Endodermal cell (in vitro differentiated cells): ENCODE data around the gene ITGA8. TPM values are rescaled to one million over a fixed set of nuclear protein-coding genes. Genes with fewer than 3 reads are reported as not detected.

Experiments
- DNase-seq: peaks from one replicate; pipeline ENCODE4 v3.0.0-alpha.2; 2017
- H3K27ac ChIP-seq: 2 replicates; pipeline ENCODE4 v1.5.1; 2013; ENCODE audit warnings: mild to moderate bottlenecking, low read depth, low read length, moderate library complexity
- H3K27me3 ChIP-seq: 2 replicates; pipeline ENCODE4 v1.6.1; 2013; ENCODE audit warnings: mild to moderate bottlenecking, low read length, moderate library complexity; ENCODE audit not compliant: insufficient read depth, control insufficient read depth, poor library complexity, severe bottlenecking
- H3K36me3 ChIP-seq: 2 replicates; pipeline ENCODE4 v1.7.0; 2013; ENCODE audit warnings: mild to moderate bottlenecking, low read length, moderate library complexity; ENCODE audit not compliant: control insufficient read depth, insufficient read depth
- H3K4me1 ChIP-seq: one replicate; pipeline ENCODE4 v1.7.0; 2013; ENCODE audit warnings: low read length; ENCODE audit not compliant: control insufficient read depth, insufficient read depth
- H3K4me3 ChIP-seq: 2 replicates; pipeline ENCODE4 v1.5.1; 2013; ENCODE audit warnings: mild to moderate bottlenecking, low read length, moderate library complexity
- H3K9ac ChIP-seq: 2 replicates; pipeline ENCODE4 v1.6.1; 2013; ENCODE audit warnings: mild to moderate bottlenecking, low read length, moderate library complexity; ENCODE audit not compliant: poor library complexity, severe bottlenecking; ENCODE audit errors: extremely low read depth
- H3K9me3 ChIP-seq: 2 replicates; pipeline ENCODE4 v1.6.1; 2013; ENCODE audit warnings: mild to moderate bottlenecking, low read length, moderate library complexity; ENCODE audit not compliant: control insufficient read depth
- H3K27ac Mint-ChIP-seq: 2 replicates; pipeline ENCODE4 v1.8.0; 2020; ENCODE audit warnings: mixed read lengths
- H3K27me3 Mint-ChIP-seq: 2 replicates; pipeline ENCODE4 v1.8.0; 2021; ENCODE audit warnings: mild to moderate bottlenecking, mixed read lengths; ENCODE audit not compliant: insufficient read depth
- H3K36me3 Mint-ChIP-seq: 2 replicates; pipeline ENCODE4 v1.8.0; 2020; ENCODE audit warnings: low read depth, mixed read lengths
- H3K4me1 Mint-ChIP-seq: 2 replicates; pipeline ENCODE4 v1.8.0; 2020; ENCODE audit warnings: mixed read lengths
- H3K4me3 Mint-ChIP-seq: 2 replicates; pipeline ENCODE4 v1.8.0; 2020; ENCODE audit warnings: mild to moderate bottlenecking, moderate library complexity, mixed read lengths
- H3K9me3 Mint-ChIP-seq: 2 replicates; pipeline ENCODE4 v1.8.0; 2020; ENCODE audit warnings: mild to moderate bottlenecking, mixed read lengths
- WGBS, 2 experiments: methylation state at CpG; one replicate each; pipeline versions ENCODE4 v1.1.5 to v1.1.7; 2013; ENCODE audit warnings: missing lambda C conversion rate in 2 of 2, mixed read lengths in 1 of 2; ENCODE audit not compliant: insufficient coverage in 1 of 2, insufficient read length in 1 of 2; 5-methylcytosine and 5-hydroxymethylcytosine counted together
- total RNA-seq, 2 donors: library from RNA; stranded (reverse); fragmentation: NEBNext Ultra II Directional in 1 of 2; extraction: Animal tissue kit (Norgen Biotek cat#: 25700) in 1 of 2; gene quantifications; 2 replicates in 1 of 2; 3 replicates in 1 of 2; pipeline ENCODE4 v1.2.1, GENCODE V29; 2021
- TF ChIP-seq, protein P1 (sequence below): fragments of 200-600 bp; sonication (generic); conservative IDR thresholded peaks from 2 replicates; pipeline ENCODE4 v1.5.0; 2021; ENCODE audit warnings: antibody characterized with exemption, mild to moderate bottlenecking

Gene ITGA8
- total RNA-seq, 2 donors from 2014 or later = 0.24 to 0.40 TPM

- WGBS, 2 experiments = 78 to 96% methylated on average over 2 of the region's 2 CpGs
- Histone ChIP-seq H3K36me3 (no peaks in the 10 kb centered on the region), H3K27ac (no peak overlapping the region), H3K9me3 (no peaks in the 10 kb centered on the region), H3K4me1 (no peaks in the 10 kb centered on the region), H3K4me3 (no peak overlapping the region), H3K27me3 (no peaks in the 10 kb centered on the region), H3K9ac (no peak overlapping the region)
- TF ChIP-seq, protein P1, sequence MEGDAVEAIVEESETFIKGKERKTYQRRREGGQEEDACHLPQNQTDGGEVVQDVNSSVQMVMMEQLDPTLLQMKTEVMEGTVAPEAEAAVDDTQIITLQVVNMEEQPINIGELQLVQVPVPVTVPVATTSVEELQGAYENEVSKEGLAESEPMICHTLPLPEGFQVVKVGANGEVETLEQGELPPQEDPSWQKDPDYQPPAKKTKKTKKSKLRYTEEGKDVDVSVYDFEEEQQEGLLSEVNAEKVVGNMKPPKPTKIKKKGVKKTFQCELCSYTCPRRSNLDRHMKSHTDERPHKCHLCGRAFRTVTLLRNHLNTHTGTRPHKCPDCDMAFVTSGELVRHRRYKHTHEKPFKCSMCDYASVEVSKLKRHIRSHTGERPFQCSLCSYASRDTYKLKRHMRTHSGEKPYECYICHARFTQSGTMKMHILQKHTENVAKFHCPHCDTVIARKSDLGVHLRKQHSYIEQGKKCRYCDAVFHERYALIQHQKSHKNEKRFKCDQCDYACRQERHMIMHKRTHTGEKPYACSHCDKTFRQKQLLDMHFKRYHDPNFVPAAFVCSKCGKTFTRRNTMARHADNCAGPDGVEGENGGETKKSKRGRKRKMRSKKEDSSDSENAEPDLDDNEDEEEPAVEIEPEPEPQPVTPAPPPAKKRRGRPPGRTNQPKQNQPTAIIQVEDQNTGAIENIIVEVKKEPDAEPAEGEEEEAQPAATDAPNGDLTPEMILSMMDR = no peak
- Mint-ChIP-seq H3K4me3 (no peak overlapping the region), H3K9me3 (no peaks in the 10 kb centered on the region), H3K27ac (no peak overlapping the region), H3K4me1 (no peaks in the 10 kb centered on the region), H3K27me3 (peaks cover 8% of the 10 kb centered on the region), H3K36me3 (no peaks in the 10 kb centered on the region)
- no peak for DNase-seq
These were observed 35.2 kb upstream of the ITGA8 start for GRCh38 chr10:15754937-15755336.

- H3K27me3 ChIP-seq = no peaks in the 10 kb centered on the region
- no peaks in the 10 kb centered on the region for H3K9me3 Mint-ChIP-seq
- no peak for DNase-seq
- peaks cover under 1% of the 10 kb centered on the region for H3K27me3 Mint-ChIP-seq
- H3K27ac ChIP-seq = no peak overlapping the region
- H3K4me1 ChIP-seq = peaks cover 3% of the 10 kb centered on the region
- no peaks in the 10 kb centered on the region for H3K36me3 Mint-ChIP-seq
- no peak overlapping the region for H3K9ac ChIP-seq
- no peaks in the 10 kb centered on the region for H3K9me3 ChIP-seq
- H3K4me1 Mint-ChIP-seq = peaks cover 11% of the 10 kb centered on the region
- H3K36me3 ChIP-seq = no peaks in the 10 kb centered on the region
- no peak overlapping the region for H3K27ac Mint-ChIP-seq
- TF ChIP-seq, protein P1 = no peak
- no peak overlapping the region for H3K4me3 Mint-ChIP-seq
- H3K4me3 ChIP-seq = no peak overlapping the region
- WGBS, 2 experiments = 92 to 94% methylated on average over 4 to 5 of the region's 5 CpGs
These were observed 31.3 kb upstream of the ITGA8 start for GRCh38 chr10:15751046-15751445.

- H3K4me3 Mint-ChIP-seq = no peak overlapping the region
- no peaks in the 10 kb centered on the region for H3K36me3 ChIP-seq
- no peak overlapping the region for H3K4me3 ChIP-seq
- H3K36me3 Mint-ChIP-seq = no peaks in the 10 kb centered on the region
- no peak for DNase-seq
- H3K27me3 Mint-ChIP-seq = no peaks in the 10 kb centered on the region
- H3K4me1 ChIP-seq = peaks cover 3% of the 10 kb centered on the region
- 87% methylated on average over 3 of the region's 3 CpGs; no CpG with 5 or more reads in 1 of the 2 experiments for WGBS, 2 experiments
- H3K9me3 Mint-ChIP-seq = no peaks in the 10 kb centered on the region
- no peaks in the 10 kb centered on the region for H3K9me3 ChIP-seq
- peaks cover 11% of the 10 kb centered on the region for H3K4me1 Mint-ChIP-seq
- H3K27me3 ChIP-seq = no peaks in the 10 kb centered on the region
- TF ChIP-seq, protein P1 = no peak
- no peak overlapping the region for H3K27ac ChIP-seq
- no peak overlapping the region for H3K9ac ChIP-seq
- no peak overlapping the region for H3K27ac Mint-ChIP-seq
These were observed 28.4 kb upstream of the ITGA8 start for GRCh38 chr10:15748126-15748525.
